Parathyroid adenoma (tissue), 2 donors: ENCODE measurements around the gene CD34.

Experiments
- H2AFZ ChIP-seq: fragments of 300-600 bp; sonication (generic); one replicate; pipeline ENCODE4 v1.7.0; 2017; ENCODE audit warnings: antibody characterized with exemption, mild to moderate bottlenecking
- H3K27ac ChIP-seq: fragments of 300-600 bp; sonication (generic); one replicate; pipeline ENCODE4 v1.7.0; 2017
- H3K27me3 ChIP-seq: fragments of 300-600 bp; sonication (generic); one replicate; pipeline ENCODE4 v1.7.0; 2017; ENCODE audit warnings: low read length; ENCODE audit not compliant: control insufficient read depth, insufficient read depth
- H3K36me3 ChIP-seq: fragments of 300-600 bp; sonication (generic); one replicate; pipeline ENCODE4 v1.7.0; 2017; ENCODE audit warnings: low read length; ENCODE audit not compliant: control insufficient read depth, insufficient read depth
- H3K4me1 ChIP-seq: fragments of 300-600 bp; sonication (generic); one replicate; pipeline ENCODE4 v1.7.0; 2017; ENCODE audit warnings: control low read depth
- H3K4me2 ChIP-seq: fragments of 300-600 bp; sonication (generic); one replicate; pipeline ENCODE4 v1.7.0; 2017; ENCODE audit warnings: low read length
- H3K4me3 ChIP-seq: fragments of 300-600 bp; sonication (generic); one replicate; pipeline ENCODE4 v1.7.0; 2017; ENCODE audit warnings: low read depth, low read length
- H3K79me2 ChIP-seq: fragments of 300-600 bp; sonication (generic); one replicate; pipeline ENCODE4 v1.7.0; 2017; ENCODE audit warnings: control low read depth
- H3K9ac ChIP-seq: fragments of 300-600 bp; sonication (generic); one replicate; pipeline ENCODE4 v1.7.0; 2017; ENCODE audit warnings: mild to moderate bottlenecking
- H3K9me3 ChIP-seq: fragments of 300-600 bp; sonication (generic); one replicate; pipeline ENCODE4 v1.7.0; 2017; ENCODE audit warnings: low read length; ENCODE audit not compliant: control insufficient read depth
- CTCF ChIP-seq: fragments of 300-600 bp; sonication (generic); IDR thresholded peaks from one replicate; pipeline ENCODE4 v1.7.0; 2017; ENCODE audit warnings: antibody characterized with exemption, mild to moderate bottlenecking
- donor health status: primary hyperparathyroidism.

CD34 gene

DNA sequence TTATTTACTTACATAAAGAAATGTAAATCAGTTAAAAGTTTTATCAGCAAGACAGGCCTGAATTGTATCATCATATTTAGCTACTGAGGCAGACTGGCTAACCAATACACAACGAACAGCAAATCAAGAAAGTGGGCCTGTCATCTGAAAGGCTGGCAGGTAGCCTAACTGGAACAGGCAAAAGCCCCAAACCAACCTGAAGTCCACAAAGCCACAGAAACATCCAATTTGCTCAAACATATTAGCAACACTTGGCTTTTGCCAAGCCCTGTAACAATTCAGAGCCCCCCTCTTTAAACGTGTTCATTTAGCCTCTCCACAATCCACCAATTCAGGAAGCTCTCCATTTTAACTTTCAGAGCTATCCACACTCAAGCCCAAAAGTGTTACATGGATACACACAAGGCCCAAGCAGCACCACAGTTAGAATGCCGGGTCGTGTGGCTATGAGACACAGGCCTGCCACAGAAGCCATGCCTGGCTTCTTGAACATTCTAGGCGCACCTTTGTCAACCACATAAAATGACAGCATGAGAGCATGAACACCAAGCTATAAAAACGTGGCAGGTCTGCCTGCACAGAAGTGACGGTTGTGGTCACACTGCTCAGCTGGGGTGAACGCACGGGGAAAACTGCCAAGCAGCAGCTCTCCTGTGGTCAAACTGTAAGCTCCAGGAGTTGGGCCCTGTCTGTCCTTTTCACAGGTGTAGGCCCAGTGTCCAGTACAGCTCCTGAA is 49.3 kb downstream of the CD34 start:
- no peak overlapping the region for H3K4me2 ChIP-seq
- H3K9me3 ChIP-seq = no peaks in the 10 kb centered on the region
- H3K9ac ChIP-seq = no peak overlapping the region
- H3K4me3 ChIP-seq = no peak overlapping the region
- H3K27ac ChIP-seq = no peak overlapping the region
- H3K36me3 ChIP-seq = no peaks in the 10 kb centered on the region
- no peak overlapping the region for H2AFZ ChIP-seq
- no peak for TF ChIP-seq CTCF
- peaks cover 52% of the 10 kb centered on the region for H3K79me2 ChIP-seq
- H3K4me1 ChIP-seq = peaks cover 24% of the 10 kb centered on the region
- H3K27me3 ChIP-seq = no peaks in the 10 kb centered on the region

DNA sequence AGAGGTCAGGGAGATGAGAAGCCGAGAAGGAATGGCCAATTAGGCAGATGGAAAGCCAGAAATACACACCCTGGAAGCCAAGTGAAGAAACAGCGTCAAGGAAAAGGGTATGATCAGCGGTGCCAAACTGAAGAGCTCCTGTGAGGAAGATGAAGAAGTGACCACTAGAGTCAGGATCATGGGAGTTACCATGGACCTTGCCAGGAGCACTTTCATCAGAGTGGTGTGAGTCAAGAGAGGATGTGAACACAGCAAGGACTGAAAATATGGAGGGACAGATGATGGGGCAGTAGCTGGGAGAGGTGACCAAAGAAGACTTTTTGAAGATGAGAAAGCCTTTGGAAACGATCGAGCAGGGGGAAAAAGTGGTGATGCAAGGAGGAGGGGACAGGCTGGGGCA is 50.4 kb downstream of the CD34 start:
- no peak overlapping the region for H3K27ac ChIP-seq
- no peaks in the 10 kb centered on the region for H3K36me3 ChIP-seq
- no peak overlapping the region for H3K4me2 ChIP-seq
- H2AFZ ChIP-seq = no peak overlapping the region
- peaks cover 20% of the 10 kb centered on the region for H3K4me1 ChIP-seq
- no peaks in the 10 kb centered on the region for H3K9me3 ChIP-seq
- peaks cover 47% of the 10 kb centered on the region for H3K79me2 ChIP-seq
- TF ChIP-seq CTCF = no peak
- H3K4me3 ChIP-seq = no peak overlapping the region
- H3K9ac ChIP-seq = no peak overlapping the region
- H3K27me3 ChIP-seq = no peaks in the 10 kb centered on the region

- no peak overlapping the region for H2AFZ ChIP-seq
- no peak overlapping the region for H3K9ac ChIP-seq
- TF ChIP-seq CTCF = no peak
- peaks cover 11% of the 10 kb centered on the region for H3K4me1 ChIP-seq
- H3K36me3 ChIP-seq = no peaks in the 10 kb centered on the region
- no peak overlapping the region for H3K4me3 ChIP-seq
- H3K27me3 ChIP-seq = no peaks in the 10 kb centered on the region
- no peaks in the 10 kb centered on the region for H3K9me3 ChIP-seq
- no peak overlapping the region for H3K27ac ChIP-seq
- H3K79me2 ChIP-seq = peaks cover 55% of the 10 kb centered on the region
- no peak overlapping the region for H3K4me2 ChIP-seq
These were observed 52.1 kb downstream of the CD34 start for GRCh38 chr1:207858806-207859205.

GRCh38 chr1:207858281-207858680 is 52.6 kb downstream of the CD34 start:
- Histone ChIP-seq H3K79me2 (peaks cover 55% of the 10 kb centered on the region), H3K4me1 (peaks cover 11% of the 10 kb centered on the region), H3K27me3 (no peaks in the 10 kb centered on the region), H3K4me2 (no peak overlapping the region), H3K27ac (no peak overlapping the region), H3K9me3 (no peaks in the 10 kb centered on the region), H2AFZ (no peak overlapping the region), H3K9ac (no peak overlapping the region), H3K36me3 (no peaks in the 10 kb centered on the region), H3K4me3 (no peak overlapping the region)
- no peak for TF ChIP-seq CTCF

GRCh38 chr1:207857447-207857846 is 53.5 kb downstream of the CD34 start:
- no peaks in the 10 kb centered on the region for H3K27me3 ChIP-seq
- no peak overlapping the region for H2AFZ ChIP-seq
- H3K79me2 ChIP-seq = peaks cover 56% of the 10 kb centered on the region
- H3K36me3 ChIP-seq = no peaks in the 10 kb centered on the region
- H3K4me3 ChIP-seq = no peak overlapping the region
- H3K4me1 ChIP-seq = peaks cover 12% of the 10 kb centered on the region
- no peak overlapping the region for H3K4me2 ChIP-seq
- no peaks in the 10 kb centered on the region for H3K9me3 ChIP-seq
- TF ChIP-seq CTCF = no peak
- no peak overlapping the region for H3K27ac ChIP-seq
- H3K9ac ChIP-seq = no peak overlapping the region
